Activated B cell treated with CpG ODN at 0.5 μM for 24 hours (primary cell): ENCODE measurements around the gene FSTL4. TPM values are rescaled to one million over a fixed set of nuclear protein-coding genes. Genes with fewer than 3 reads are reported as not detected.

Source experiments
- ATAC-seq: fragments of 200-7000 bp; cut with Tn5 transposase; one replicate; pipeline ENCODE4 v1.10.0; 2021; ENCODE audit warnings: low read depth, mild to moderate bottlenecking, moderate library complexity
- CTCF ChIA-PET: fragments of 350-600 bp; sonication (Branson Sonifier 250); formaldehyde crosslinking; loops from one replicate; lab custom pipeline; 2021; ENCODE audit warnings: antibody characterized with exemption; lab: Charles Lee
- POLR2A ChIA-PET: fragments of 350-600 bp; sonication (Branson Sonifier 250); formaldehyde crosslinking; loops from one replicate; lab custom pipeline; 2021; ENCODE audit warnings: antibody characterized with exemption; lab: Charles Lee
- DNase-seq: peaks from one replicate; pipeline ENCODE4 v3.0.0; 2022
- H3K27ac Mint-ChIP-seq: one replicate; pipeline ENCODE4 v1.8.0; 2020; ENCODE audit warnings: mixed read lengths
- H3K27me3 Mint-ChIP-seq: one replicate; pipeline ENCODE4 v1.8.0; 2021; ENCODE audit warnings: mixed read lengths
- H3K36me3 Mint-ChIP-seq: one replicate; pipeline ENCODE4 v1.8.0; 2021; ENCODE audit warnings: low read depth, mixed read lengths
- H3K4me1 Mint-ChIP-seq: one replicate; pipeline ENCODE4 v1.8.0; 2021; ENCODE audit warnings: mixed read lengths
- H3K4me3 Mint-ChIP-seq: one replicate; pipeline ENCODE4 v1.8.0; 2020; ENCODE audit warnings: mild to moderate bottlenecking, mixed read lengths
- H3K9me3 Mint-ChIP-seq: one replicate; pipeline ENCODE4 v1.8.0; 2020; ENCODE audit warnings: mixed read lengths
- CTCF ChIP-seq: fragments of 200-600 bp; IDR thresholded peaks from one replicate; pipeline ENCODE4 v1.8.0; 2022; ENCODE audit warnings: antibody characterized with exemption, mild to moderate bottlenecking
- intact Hi-C: fragments of 100-400 bp; cut with micrococcal nuclease; formaldehyde crosslinking; loops from one replicate; pipeline ENCODE4 v1.15.1; 2024
- total RNA-seq: library from RNA; stranded (reverse); gene quantifications from 2 replicates; pipeline ENCODE4 v1.2.3, GENCODE V29; 2022

The FSTL4 gene
- total RNA-seq, 1 donor from 2014 or later = 1.7 TPM

- H3K27ac Mint-ChIP-seq = no peak overlapping the region
Measured at GRCh38 chr5:133433641-133434040, 178.7 kb downstream of the FSTL4 start.

DNA sequence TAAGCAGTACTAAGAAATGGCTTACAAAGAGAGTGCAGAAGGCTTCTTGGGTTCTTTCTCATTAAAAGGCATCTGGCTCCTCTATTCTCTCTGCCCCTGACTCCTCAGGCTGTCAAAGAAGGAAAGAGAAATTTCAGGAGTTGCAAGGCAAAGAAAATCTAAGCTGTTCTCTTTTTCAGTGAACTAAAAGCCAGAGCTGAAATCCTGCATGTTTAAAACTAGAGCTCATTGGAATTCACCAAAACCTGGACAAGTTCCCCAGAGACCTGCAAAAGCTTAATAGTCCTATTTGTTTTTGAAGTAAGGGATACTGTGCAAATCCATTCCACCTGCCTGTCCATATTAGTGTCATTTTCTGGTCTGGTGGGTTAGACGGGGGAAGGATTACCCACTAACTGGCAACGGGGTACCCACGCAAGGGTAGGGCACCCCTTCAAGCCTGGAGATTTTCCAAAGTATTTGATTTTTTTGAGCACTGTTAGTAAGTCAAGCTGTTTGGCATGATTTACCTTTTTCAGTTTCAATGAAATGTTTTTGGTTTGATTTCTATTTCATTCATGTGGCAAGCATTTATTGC is 179.3 kb downstream of the FSTL4 start:
- no peak overlapping the region for H3K4me3 Mint-ChIP-seq
- H3K4me1 Mint-ChIP-seq = peaks cover 12% of the 10 kb centered on the region
- H3K36me3 Mint-ChIP-seq = no peaks in the 10 kb centered on the region
- ChIA-PET CTCF (interaction anchor here (1.3 kb wide), 1 partner anchor 9 kb away, joined by 11 read pairs; no protein-coding TSS in a partner anchor), POLR2A (no interaction called here)
- no peaks in the 10 kb centered on the region for H3K9me3 Mint-ChIP-seq
- no peak overlapping the region for H3K27ac Mint-ChIP-seq
- H3K27me3 Mint-ChIP-seq = peaks cover 8% of the 10 kb centered on the region
- intact Hi-C loops = no loop called here
- no peak for DNase-seq
- no peak for TF ChIP-seq CTCF
- ATAC-seq = no peak

More at GRCh38 chr5:133433641-133434040, 178.7 kb downstream of the FSTL4 start:
- CTCF ChIA-PET = interaction anchor here (1.0 to 1.3 kb wide), 2 partner anchors 10 to 27 kb away, joined by 3 to 11 read pairs; no protein-coding TSS in a partner anchor
- Mint-ChIP-seq H3K36me3 (no peaks in the 10 kb centered on the region), H3K4me1 (peaks cover 12% of the 10 kb centered on the region), H3K4me3 (no peak overlapping the region), H3K27me3 (peaks cover 8% of the 10 kb centered on the region), H3K9me3 (no peaks in the 10 kb centered on the region)
- POLR2A ChIA-PET = no interaction called here
- TF ChIP-seq CTCF = no peak
- ATAC-seq = no peak
- intact Hi-C loops = no loop called here
- DNase-seq = no peak

- Mint-ChIP-seq H3K27me3 (peaks cover 2% of the 10 kb centered on the region), H3K27ac (no peak overlapping the region), H3K36me3 (no peaks in the 10 kb centered on the region), H3K4me1 (peaks cover 12% of the 10 kb centered on the region), H3K9me3 (no peaks in the 10 kb centered on the region), H3K4me3 (no peak overlapping the region)
- no peak for ATAC-seq
- TF ChIP-seq CTCF = no peak
- intact Hi-C loops = no loop called here
- ChIA-PET CTCF (no interaction called here), POLR2A (no interaction called here)
- DNase-seq = no peak
Measured at GRCh38 chr5:133431326-133431865, 180.9 kb downstream of the FSTL4 start.

GRCh38 chr5:133430095-133430494 is 182.2 kb downstream of the FSTL4 start:
- CTCF ChIA-PET = interaction anchor here (1.0 kb wide), 1 partner anchor 14 kb away, joined by 3 read pairs; no protein-coding TSS in a partner anchor
- DNase-seq = no peak
- TF ChIP-seq CTCF = no peak
- ATAC-seq = no peak
- Mint-ChIP-seq H3K9me3 (no peaks in the 10 kb centered on the region), H3K4me3 (no peak overlapping the region), H3K27ac (no peak overlapping the region), H3K4me1 (peaks cover 4% of the 10 kb centered on the region), H3K36me3 (no peaks in the 10 kb centered on the region), H3K27me3 (peaks cover 2% of the 10 kb centered on the region)
- POLR2A ChIA-PET = no interaction called here
- intact Hi-C loops = no loop called here

DNA sequence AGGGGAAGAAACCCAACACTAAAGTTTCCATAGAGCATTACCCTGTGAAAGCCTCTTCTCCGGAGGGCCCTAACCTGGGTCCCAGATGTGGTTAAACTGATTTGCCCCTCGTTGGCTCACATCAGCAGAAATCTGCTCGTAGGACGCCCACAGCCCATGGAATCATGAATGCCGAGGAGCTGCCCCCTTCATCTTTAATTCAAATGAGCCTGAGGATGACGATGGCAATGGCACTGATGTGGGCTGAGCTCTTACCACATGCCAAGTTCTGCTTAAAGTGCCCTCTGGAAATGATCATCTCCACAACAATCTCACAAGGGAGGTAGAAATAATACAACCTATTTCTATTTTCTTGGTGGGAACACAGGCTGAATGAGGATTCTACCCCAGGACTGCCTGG is 183.3 kb downstream of the FSTL4 start:
- Mint-ChIP-seq H3K4me1 (peaks cover 1% of the 10 kb centered on the region), H3K36me3 (no peaks in the 10 kb centered on the region), H3K27ac (no peak overlapping the region), H3K4me3 (no peak overlapping the region), H3K9me3 (no peaks in the 10 kb centered on the region), H3K27me3 (peaks cover 2% of the 10 kb centered on the region)
- DNase-seq (no peak), ATAC-seq (no peak)
- intact Hi-C loops = loop anchor here (10.0 kb wide), 1 partner anchor 546 kb away; no protein-coding TSS in a partner anchor
- no peak for TF ChIP-seq CTCF
- POLR2A ChIA-PET = no interaction called here
- CTCF ChIA-PET = interaction anchor here (1.0 kb wide), 1 partner anchor 13 kb away, joined by 3 read pairs; no protein-coding TSS in a partner anchor
